Smooth muscle cell of bladder (primary cell): ENCODE data around the gene UBASH3A. TPM values are rescaled to one million over a fixed set of nuclear protein-coding genes. Genes with fewer than 3 reads are reported as not detected.

Experiments
- total RNA-seq: library from RNA; depleted of rRNA; stranded (reverse); fragments of >200 nt; gene quantifications from 2 replicates; pipeline ENCODE4 v1.2.3, GENCODE V29; 2014

The UBASH3A gene
- total RNA-seq, result under 0.01 TPM in 1 of 2 replicates, not detected in the other

GRCh38 chr21:42403611-42404231, at the start of gene UBASH3A:
TSS of gene UBASH3A (plus strand) at chr21:42403902. CDS start at chr21:42403946, 44 bp downstream.

GRCh38 chr21:42366292-42367010, 37.3 kb upstream of the UBASH3A start, which contains the start of gene TFF1:
TSS of gene TFF1 (minus strand) at chr21:42366535. CDS start at chr21:42366495, 40 bp downstream.

GRCh38 chr21:42395905-42396651, 7.6 kb upstream of the UBASH3A start, which contains the start of gene TMPRSS3:
TSS of gene TMPRSS3 (minus strand) at chr21:42396052. CDS start at chr21:42395417, 635 bp downstream.

GRCh38 chr21:42496120-42496838, 92.6 kb downstream of the UBASH3A start, which contains the start of gene RSPH1:
TSS of gene RSPH1 (minus strand) at chr21:42496224. CDS start at chr21:42496186, 38 bp downstream.

Other genes with a start within 250 kb of the UBASH3A start
- 2.7 and 3.7 TPM in 2 replicates for gene ABCG1, start 184.8 kb upstream of the UBASH3A start, total RNA-seq
- 0.14 TPM in 1 of 2 replicates, not detected in the other for gene TFF3, start 88.5 kb upstream of the UBASH3A start, total RNA-seq
- not detected in 2 replicates for gene TFF2, start 52.9 kb upstream of the UBASH3A start, total RNA-seq
- not detected in 2 replicates for gene TFF1, start 37.4 kb upstream of the UBASH3A start, total RNA-seq
- not detected in 2 replicates for gene TMPRSS3, start 7.8 kb upstream of the UBASH3A start, total RNA-seq
- gene RSPH1, start 92.3 kb downstream of the UBASH3A start, total RNA-seq, result 0.14 TPM in 1 of 2 replicates, not detected in the other
- gene SLC37A1, start 110.0 kb downstream of the UBASH3A start, total RNA-seq, result 1.8 and 3.0 TPM in 2 replicates
- 3.5 and 6.0 TPM in 2 replicates for gene PDE9A, start 249.7 kb downstream of the UBASH3A start, total RNA-seq